IPS DF 4.7 (cell line): Measurements from ENCODE around the gene CNTFR.

Experiments
- DNase-seq: peaks from one replicate; pipeline ENCODE4 v3.0.0-alpha.2; 2013; ENCODE audit warnings: low spot score; ENCODE audit errors: extremely low read depth

Gene CNTFR

GRCh38 chr9:34508463-34508862 lies 81.1 kb downstream of the CNTFR start:
- no peak for DNase-seq

GRCh38 chr9:34507966-34508365 lies 81.6 kb downstream of the CNTFR start:
- no peak for DNase-seq

- no peak for DNase-seq
Observed at GRCh38 chr9:34507556-34507955, 82.0 kb downstream of the CNTFR start.

- no peak for DNase-seq
Observed at GRCh38 chr9:34506623-34507022, 82.9 kb downstream of the CNTFR start.

- no peak for DNase-seq
Observed at GRCh38 chr9:34505370-34506120, 84.0 kb downstream of the CNTFR start.

GRCh38 chr9:34503406-34503805 lies 86.1 kb downstream of the CNTFR start:
- DNase-seq, result no peak

GRCh38 chr9:34502891-34503290 lies 86.6 kb downstream of the CNTFR start:
- no peak for DNase-seq

GRCh38 chr9:34502471-34502870 lies 87.1 kb downstream of the CNTFR start:
- DNase-seq, result no peak

- no peak for DNase-seq
Observed at GRCh38 chr9:34501889-34502425, 87.6 kb downstream of the CNTFR start.
